Upper lobe of left lung (tissue), 4 donors: ENCODE results near the gene SBSN.

Experiments
- CTCF ChIP-seq, 6 experiments: fragments of 450-650 bp in 4 of 6; fragments of 200-600 bp in 2 of 6; sonication (generic) in 2 of 6; IDR thresholded peaks; one replicate each; pipeline ENCODE4 v1.5.1; 2016 to 2019; ENCODE audit warnings: antibody characterized with exemption in 6 of 6
- EP300 ChIP-seq, 4 donors: sonication (generic); formaldehyde crosslinking; IDR thresholded peaks; one replicate each; pipeline ENCODE4 v1.5.1; 2017; ENCODE audit warnings: antibody characterized with exemption in 4 of 4, control low read depth in 2 of 4
- POLR2AphosphoS5 ChIP-seq, 2 donors: sonication (generic); formaldehyde crosslinking; IDR thresholded peaks; one replicate each; pipeline ENCODE4 v1.5.1; 2017; ENCODE audit warnings: antibody characterized with exemption in 2 of 2

GRCh38 chr19:35569281-35569781, 41.2 kb upstream of the SBSN start:
- TF ChIP-seq CTCF (IDR thresholded peaks at IDR 0.05) (no peak), EP300 (IDR thresholded peaks at IDR 0.05) (no peak), POLR2AphosphoS5 (IDR thresholded peaks at IDR 0.05) (no peak)
